Measurements from ENCODE around the gene CETN3.

Gene CETN3

GRCh38 chr5:90421136-90421535 is 11.6 kb upstream of the CETN3 start:
- no peak overlapping the region for H3K4me3 ChIP-seq (ENCODE audit: low read depth, low read length)
- TF ChIP-seq CTCF (IDR thresholded peaks at IDR 0.05; ENCODE audit: low read depth, low read length), result no peak

GRCh38 chr5:90418214-90418613 is 8.7 kb upstream of the CETN3 start:
- H3K4me3 ChIP-seq (ENCODE audit: low read depth, low read length), result no peak overlapping the region
- no peak for TF ChIP-seq CTCF (IDR thresholded peaks at IDR 0.05; ENCODE audit: low read depth, low read length)

- peak overlapping the region; percentile 83 for H3K4me3 ChIP-seq (ENCODE audit: low read depth, low read length)
- TF ChIP-seq CTCF (IDR thresholded peaks at IDR 0.05; ENCODE audit: low read depth, low read length), result no peak
Observed at GRCh38 chr5:90410178-90410762, 714 bp upstream of the CETN3 start.

GRCh38 chr5:90408571-90409317 is 812 bp downstream of the CETN3 start:
- TF ChIP-seq CTCF (IDR thresholded peaks at IDR 0.05; ENCODE audit: low read depth, low read length), result no peak
- H3K4me3 ChIP-seq (ENCODE audit: low read depth, low read length), result peak overlapping the region; percentile 89

- no peak overlapping the region for H3K4me3 ChIP-seq (ENCODE audit: low read depth, low read length)
- TF ChIP-seq CTCF (IDR thresholded peaks at IDR 0.05; ENCODE audit: low read depth, low read length), result no peak
Observed at GRCh38 chr5:90406466-90406865, 3.1 kb downstream of the CETN3 start.

- no peak overlapping the region for H3K4me3 ChIP-seq (ENCODE audit: low read depth, low read length)
- TF ChIP-seq CTCF (IDR thresholded peaks at IDR 0.05; ENCODE audit: low read depth, low read length), result no peak
Observed at GRCh38 chr5:90402521-90403255, 6.9 kb downstream of the CETN3 start.

- H3K4me3 ChIP-seq (ENCODE audit: low read depth, low read length), result no peak overlapping the region
- no peak for TF ChIP-seq CTCF (IDR thresholded peaks at IDR 0.05; ENCODE audit: low read depth, low read length)
Observed at GRCh38 chr5:90399251-90399650, 10.3 kb downstream of the CETN3 start.
